HepG2 (cell line): Measurements from ENCODE around the gene ENKUR. TPM values are rescaled to one million over a fixed set of nuclear protein-coding genes. Genes with fewer than 3 reads are reported as not detected.

Source experiments
- ATAC-seq: fragments of 200-7000 bp; cut with Tn5 transposase; 3 replicates; pipeline ENCODE4 v1.9.1; 2020; ENCODE audit warnings: mild to moderate bottlenecking, moderate library complexity
- BruUV-seq: library from RNA; stranded (reverse); fragments of 400-500 nt; replicated peaks from 2 replicates; lab custom pipeline; 2021; lab: Mats Ljungman, UMichigan
- CTCF ChIA-PET: fragments of 300-600 bp; formaldehyde crosslinking; extraction: SDS; loops from one replicate; lab custom pipeline; 2021; ENCODE audit warnings: low total read pairs, inconsistent platforms, low intra/inter-chr PET ratio; lab: Yijun Ruan, JAX
- POLR2A ChIA-PET: fragments of 350-600 bp; sonication (Branson Sonifier 250); formaldehyde crosslinking; loops from one replicate; lab custom pipeline; 2020; ENCODE audit warnings: antibody characterized with exemption, inconsistent platforms; lab: Yijun Ruan, JAX
- DNase-seq: peaks from one replicate; pipeline ENCODE4 v3.0.0-alpha.2; 2015; ENCODE audit warnings: low spot score
- FAIRE-seq: peaks from 3 replicates; lab custom pipeline; 2011; peaks lifted over from hg19 to GRCh38; lab: Jason Lieb, UNC
- H2AFZ ChIP-seq: one replicate; pipeline ENCODE4 v1.6.1; 2011; ENCODE audit warnings: low read length, inconsistent platforms
- H3K27ac ChIP-seq: fragments of 300-600 bp; 3 replicates; pipeline ENCODE4 v1.8.0; 2011; ENCODE audit warnings: mixed run types, mild to moderate bottlenecking, mixed read lengths, low read length, inconsistent platforms; ENCODE audit not compliant: insufficient read depth; ENCODE audit errors: extremely low read length
- H3K27me3 ChIP-seq, 2 experiments: fragments of 200-600 bp in 1 of 2; 2 replicates in 1 of 2; 3 replicates in 1 of 2; pipeline versions ENCODE4 v1.6.0 to v1.8.0; 2011; ENCODE audit warnings: low read length in 2 of 2, mild to moderate bottlenecking in 2 of 2, moderate library complexity in 2 of 2, inconsistent platforms in 1 of 2; ENCODE audit not compliant: insufficient read depth in 2 of 2, control insufficient read depth in 1 of 2
- H3K36me3 ChIP-seq, 2 experiments: fragments of 200-600 bp in 1 of 2; replicated peaks in 1 of 2; 2 replicates in 1 of 2; 3 replicates in 1 of 2; pipeline versions ENCODE4 v1.5.1 to v1.8.0; 2011; ENCODE audit warnings: low read length in 2 of 2, inconsistent platforms in 1 of 2; ENCODE audit not compliant: insufficient read depth in 2 of 2, control insufficient read depth in 1 of 2
- H3K4me1 ChIP-seq: 2 replicates; pipeline ENCODE4 v1.5.1; 2012; ENCODE audit warnings: low read length, inconsistent platforms; ENCODE audit not compliant: insufficient read depth
- H3K4me2 ChIP-seq: 2 replicates; pipeline ENCODE4 v1.6.0; 2011; ENCODE audit warnings: low read depth, low read length, inconsistent platforms
- H3K4me3 ChIP-seq, 3 experiments: fragments of 200-600 bp in 1 of 3; sonication (generic), shearing (Covaris generic) in 1 of 3; replicated peaks in 1 of 3; 2 replicates each; pipeline ENCODE4 v1.5.1; 2011 to 2016; ENCODE audit warnings: low read length in 3 of 3, inconsistent platforms in 2 of 3, low read depth in 2 of 3, mild to moderate bottlenecking in 2 of 3, control low read depth in 1 of 3, mixed read lengths in 1 of 3; ENCODE audit not compliant: insufficient read depth in 1 of 3
- H3K79me2 ChIP-seq: one replicate; pipeline ENCODE4 v1.6.1; 2011; ENCODE audit warnings: low read length, inconsistent platforms; ENCODE audit not compliant: insufficient read depth
- H3K9ac ChIP-seq: 2 replicates; pipeline ENCODE4 v1.6.0; 2011; ENCODE audit warnings: mild to moderate bottlenecking, low read depth, low read length, inconsistent platforms; ENCODE audit not compliant: insufficient read depth
- H3K9me3 ChIP-seq: 2 replicates; pipeline ENCODE4 v1.5.1; 2012; ENCODE audit warnings: mild to moderate bottlenecking, low read length
- H4K20me1 ChIP-seq: 2 replicates; pipeline ENCODE4 v1.6.0; 2011; ENCODE audit warnings: inconsistent platforms, mild to moderate bottlenecking, low read length, moderate library complexity; ENCODE audit not compliant: insufficient read depth
- ARHGAP35 ChIP-seq: sonication (generic); formaldehyde crosslinking; IDR thresholded peaks from 2 replicates; pipeline ENCODE4 v1.9.0; 2022; ENCODE audit warnings: mild to moderate bottlenecking, inconsistent platforms, moderate library complexity, missing genetic modification reagents, borderline replicate concordance
- ARNT2 ChIP-seq: sonication (generic); formaldehyde crosslinking; IDR thresholded peaks from 2 replicates; pipeline ENCODE4 v1.8.0; 2022; ENCODE audit warnings: mild to moderate bottlenecking, low read depth, missing genetic modification reagents, moderate library complexity
- NR2F1 ChIP-seq, 2 experiments: fragments of 450-650 bp in 1 of 2; formaldehyde crosslinking in 1 of 2; IDR thresholded peaks; 2 replicates each; pipeline versions ENCODE4 v1.5.0 to v1.6.1; 2016 to 2020; ENCODE audit warnings: mild to moderate bottlenecking in 1 of 2, missing compliant biosample characterization in 1 of 2, missing genetic modification reagents in 1 of 2, moderate library complexity in 1 of 2
- TSC22D2 ChIP-seq: sonication (generic); formaldehyde crosslinking; IDR thresholded peaks from 2 replicates; pipeline ENCODE4 v1.5.1; 2020; ENCODE audit warnings: missing genetic modification reagents, mild to moderate bottlenecking, borderline replicate concordance
- YY1 ChIP-seq: IDR thresholded peaks from 2 replicates; pipeline ENCODE4 v1.6.1; 2011; ENCODE audit warnings: low read length, low read depth, moderate library complexity, mild to moderate bottlenecking; ENCODE audit not compliant: insufficient read depth, insufficient replicate concordance
- ZEB1 ChIP-seq: IDR thresholded peaks from 2 replicates; pipeline ENCODE4 v1.6.1; 2012; ENCODE audit warnings: mild to moderate bottlenecking, low read depth, inconsistent platforms; ENCODE audit not compliant: insufficient replicate concordance
- ZFP62 ChIP-seq: sonication (generic); formaldehyde crosslinking; IDR thresholded peaks from 2 replicates; pipeline ENCODE4 v1.4.0; 2020; ENCODE audit warnings: missing genetic modification reagents
- ZMAT3 ChIP-seq: sonication (generic); formaldehyde crosslinking; conservative IDR thresholded peaks from 2 replicates; pipeline ENCODE4 v1.7.0; 2021; ENCODE audit warnings: missing genetic modification reagents
- ZNF644 ChIP-seq: IDR thresholded peaks from 2 replicates; pipeline ENCODE4 v1.6.1; 2016; ENCODE audit warnings: low read depth
- ZSCAN25 ChIP-seq: sonication (generic); formaldehyde crosslinking; IDR thresholded peaks from 2 replicates; pipeline ENCODE4 v1.8.0; 2022; ENCODE audit warnings: mild to moderate bottlenecking, missing genetic modification reagents
- WGBS: methylation state at CpG from one replicate; pipeline ENCODE4 v1.1.6; 2017; ENCODE audit warnings: low lambda C conversion rate; 5-methylcytosine and 5-hydroxymethylcytosine counted together
- in situ Hi-C: cut with HindIII; loops from 2 replicates; pipeline ENCODE4 v1.10.0; 2017; ENCODE audit warnings: low pct_unique_long_range_greater_than_20kb; ENCODE audit not compliant: extremely low pct_ligation_motif_present
- intact Hi-C: fragments of 100-400 bp; cut with micrococcal nuclease; formaldehyde crosslinking; loops from one replicate; pipeline ENCODE4 v1.10.0; 2022; ENCODE audit not compliant: unreplicated experiment
- polyA plus RNA-seq, 8 experiments: library from polyadenylated mRNA; depleted of rRNA in 3 of 8; stranded (reverse) in 7 of 8; unstranded in 1 of 8; fragments of >200 nt; fragmentation: Illumina TruSeq in 4 of 8; extraction: Trizol in 4 of 8; gene quantifications; 2 replicates each; pipeline versions ENCODE4 v1.2.1 to v1.2.3, GENCODE V29; 2011 to 2016; ENCODE audit warnings: low read depth in 4 of 8, missing spikeins in 1 of 8, mixed read lengths in 1 of 8; ENCODE audit not compliant: insufficient read depth in 1 of 8
- total RNA-seq, 5 experiments: library from RNA; depleted of rRNA; stranded (reverse); fragments of >200 nt; fragmentation: Illumina TruSeq; extraction: Trizol; gene quantifications; 2 replicates each; pipeline ENCODE4 v1.2.3, GENCODE V29; 2016; ENCODE audit warnings: low read depth in 1 of 5
- TF ChIP-seq, protein P1 (sequence below): sonication (generic); formaldehyde crosslinking; IDR thresholded peaks from 2 replicates; pipeline ENCODE4 v1.4.0; 2020; ENCODE audit warnings: mild to moderate bottlenecking, missing genetic modification reagents
- TF ChIP-seq, protein P2 (sequence below): sonication (generic); formaldehyde crosslinking; conservative IDR thresholded peaks from 2 replicates; pipeline ENCODE4 v1.8.1; 2023; ENCODE audit warnings: missing genetic modification reagents
- TF ChIP-seq, protein P3 (sequence below): sonication (generic); formaldehyde crosslinking; IDR thresholded peaks from 2 replicates; pipeline ENCODE4 v1.4.0; 2020; ENCODE audit warnings: missing genetic modification reagents, mild to moderate bottlenecking, borderline replicate concordance
- TF ChIP-seq, protein P4 (sequence below): sonication (generic); formaldehyde crosslinking; IDR thresholded peaks from 2 replicates; pipeline ENCODE4 v1.4.0; 2020; ENCODE audit warnings: missing genetic modification reagents, borderline replicate concordance

The ENKUR gene
- total and polyA plus RNA-seq, 2 of the 13 experiments (the other 11 are each of a cell fraction or from before 2014, with no cell fraction given) = 0.15 TPM

DNA sequence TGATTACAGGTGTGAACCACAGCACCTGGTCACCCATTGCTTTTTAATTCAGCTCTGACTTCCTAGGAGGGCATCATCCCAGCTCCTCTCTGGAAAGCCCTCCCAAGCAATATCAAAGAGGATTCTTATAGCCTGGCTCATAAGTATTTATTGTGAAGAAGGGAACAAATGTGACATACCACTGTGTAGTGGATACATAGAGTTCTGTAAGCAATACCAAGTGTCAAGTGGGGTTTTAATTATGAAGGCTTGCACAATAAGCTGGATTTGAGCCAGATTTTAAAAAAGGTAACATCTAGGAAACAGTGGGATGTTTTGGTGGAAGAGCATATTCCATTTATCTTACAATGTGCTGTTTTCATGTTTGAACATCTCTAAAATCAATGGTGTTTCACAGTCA is 44.6 kb downstream of the ENKUR start (continued):
- no peak for TF ChIP-seq ZMAT3 (CRISPR knock-in tag)

DNA sequence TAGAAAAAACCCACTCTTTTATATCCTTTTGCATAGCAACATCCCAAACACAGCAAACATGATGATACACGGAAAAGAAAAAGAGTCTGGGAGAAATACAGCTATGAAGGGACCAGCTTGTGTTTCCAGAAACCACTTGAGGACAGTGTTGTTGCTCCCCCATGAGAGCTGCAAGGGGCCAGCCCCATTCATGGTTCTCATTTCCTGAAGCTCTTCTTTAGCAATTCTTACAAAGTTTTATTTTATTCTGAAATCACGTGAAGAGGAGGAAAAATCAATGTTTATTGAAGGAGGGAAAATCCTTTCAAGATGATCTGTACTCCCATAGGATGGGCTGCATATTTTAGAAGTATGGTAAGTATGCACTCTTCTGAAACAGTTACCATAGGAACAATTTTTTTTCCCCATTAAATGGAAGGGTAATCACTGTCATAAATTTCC is 46.1 kb downstream of the ENKUR start:
- Histone ChIP-seq H4K20me1 (no peaks in the 10 kb centered on the region), H3K9ac (no peak overlapping the region), H3K36me3 (no peaks in the 10 kb centered on the region), H3K27ac (no peak overlapping the region), H3K9me3 (no peaks in the 10 kb centered on the region), H3K27me3 (no peaks in the 10 kb centered on the region), H3K79me2 (no peaks in the 10 kb centered on the region), H3K4me3 (no peak overlapping the region), H3K4me2 (no peak overlapping the region), H3K4me1 (peaks cover 23% of the 10 kb centered on the region), H2AFZ (no peak overlapping the region)
- intact Hi-C loops = loop anchor here (5.0 kb wide), 1 partner anchor 47 kb away; the partner anchor contains the start of genes ENKUR and THNSL1
- BruUV-seq = no TSS peak
- TF ChIP-seq ARHGAP35 (CRISPR knock-in tag) (no peak), NR2F1 (CRISPR knock-in tag; IDR thresholded peaks at IDR 0.05) (no peak), ZSCAN25 (no peak), YY1 (no peak), TSC22D2 (no peak), ZNF644 (CRISPR knock-in tag) (no peak), ZEB1 (no peak), ARNT2 (CRISPR knock-in tag) (no peak), ZFP62 (CRISPR knock-in tag) (no peak)
- TF ChIP-seq, protein P1, sequence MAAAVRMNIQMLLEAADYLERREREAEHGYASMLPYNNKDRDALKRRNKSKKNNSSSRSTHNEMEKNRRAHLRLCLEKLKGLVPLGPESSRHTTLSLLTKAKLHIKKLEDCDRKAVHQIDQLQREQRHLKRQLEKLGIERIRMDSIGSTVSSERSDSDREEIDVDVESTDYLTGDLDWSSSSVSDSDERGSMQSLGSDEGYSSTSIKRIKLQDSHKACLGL (CRISPR knock-in tag) = no peak
- TF ChIP-seq, protein P2, sequence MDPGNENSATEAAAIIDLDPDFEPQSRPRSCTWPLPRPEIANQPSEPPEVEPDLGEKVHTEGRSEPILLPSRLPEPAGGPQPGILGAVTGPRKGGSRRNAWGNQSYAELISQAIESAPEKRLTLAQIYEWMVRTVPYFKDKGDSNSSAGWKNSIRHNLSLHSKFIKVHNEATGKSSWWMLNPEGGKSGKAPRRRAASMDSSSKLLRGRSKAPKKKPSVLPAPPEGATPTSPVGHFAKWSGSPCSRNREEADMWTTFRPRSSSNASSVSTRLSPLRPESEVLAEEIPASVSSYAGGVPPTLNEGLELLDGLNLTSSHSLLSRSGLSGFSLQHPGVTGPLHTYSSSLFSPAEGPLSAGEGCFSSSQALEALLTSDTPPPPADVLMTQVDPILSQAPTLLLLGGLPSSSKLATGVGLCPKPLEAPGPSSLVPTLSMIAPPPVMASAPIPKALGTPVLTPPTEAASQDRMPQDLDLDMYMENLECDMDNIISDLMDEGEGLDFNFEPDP (CRISPR knock-in tag) = no peak
- TF ChIP-seq, protein P3, sequence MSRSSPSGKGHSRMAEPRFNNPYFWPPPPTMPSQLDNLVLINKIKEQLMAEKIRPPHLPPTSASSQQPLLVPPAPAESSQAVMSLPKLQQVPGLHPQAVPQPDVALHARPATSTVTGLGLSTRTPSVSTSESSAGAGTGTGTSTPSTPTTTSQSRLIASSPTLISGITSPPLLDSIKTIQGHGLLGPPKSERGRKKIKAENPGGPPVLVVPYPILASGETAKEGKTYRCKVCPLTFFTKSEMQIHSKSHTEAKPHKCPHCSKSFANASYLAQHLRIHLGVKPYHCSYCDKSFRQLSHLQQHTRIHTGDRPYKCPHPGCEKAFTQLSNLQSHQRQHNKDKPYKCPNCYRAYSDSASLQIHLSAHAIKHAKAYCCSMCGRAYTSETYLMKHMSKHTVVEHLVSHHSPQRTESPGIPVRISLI = no peak
- TF ChIP-seq, protein P4, sequence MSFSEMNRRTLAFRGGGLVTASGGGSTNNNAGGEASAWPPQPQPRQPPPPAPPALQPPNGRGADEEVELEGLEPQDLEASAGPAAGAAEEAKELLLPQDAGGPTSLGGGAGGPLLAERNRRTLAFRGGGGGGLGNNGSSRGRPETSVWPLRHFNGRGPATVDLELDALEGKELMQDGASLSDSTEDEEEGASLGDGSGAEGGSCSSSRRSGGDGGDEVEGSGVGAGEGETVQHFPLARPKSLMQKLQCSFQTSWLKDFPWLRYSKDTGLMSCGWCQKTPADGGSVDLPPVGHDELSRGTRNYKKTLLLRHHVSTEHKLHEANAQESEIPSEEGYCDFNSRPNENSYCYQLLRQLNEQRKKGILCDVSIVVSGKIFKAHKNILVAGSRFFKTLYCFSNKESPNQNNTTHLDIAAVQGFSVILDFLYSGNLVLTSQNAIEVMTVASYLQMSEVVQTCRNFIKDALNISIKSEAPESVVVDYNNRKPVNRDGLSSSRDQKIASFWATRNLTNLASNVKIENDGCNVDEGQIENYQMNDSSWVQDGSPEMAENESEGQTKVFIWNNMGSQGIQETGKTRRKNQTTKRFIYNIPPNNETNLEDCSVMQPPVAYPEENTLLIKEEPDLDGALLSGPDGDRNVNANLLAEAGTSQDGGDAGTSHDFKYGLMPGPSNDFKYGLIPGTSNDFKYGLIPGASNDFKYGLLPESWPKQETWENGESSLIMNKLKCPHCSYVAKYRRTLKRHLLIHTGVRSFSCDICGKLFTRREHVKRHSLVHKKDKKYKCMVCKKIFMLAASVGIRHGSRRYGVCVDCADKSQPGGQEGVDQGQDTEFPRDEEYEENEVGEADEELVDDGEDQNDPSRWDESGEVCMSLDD (CRISPR knock-in tag) = no peak
- ATAC-seq (no peak), FAIRE-seq (no peak), DNase-seq (no peak)
- in situ Hi-C loops = no loop called here
- WGBS = 63% methylated on average over 2 of the region's 2 CpGs
- ChIA-PET CTCF (no interaction called here), POLR2A (no interaction called here)
